Sigmoid colon (tissue), 7 donors: ENCODE measurements around the gene CD84. TPM values are rescaled to one million over a fixed set of nuclear protein-coding genes. Genes with fewer than 3 reads are reported as not detected.

ENCODE experiments used
- DNase-seq: peaks from one replicate; pipeline ENCODE4 v3.0.0-alpha.2; 2019
- H3K27ac ChIP-seq, 4 donors: fragments of 200-600 bp; sonication (generic); one replicate each; pipeline ENCODE4 v1.5.1; 2016 to 2019; ENCODE audit warnings: mild to moderate bottlenecking in 1 of 4
- H3K27me3 ChIP-seq, 3 donors: fragments of 200-600 bp; sonication (generic); one replicate each; pipeline ENCODE4 v1.5.1; 2019; ENCODE audit warnings: mild to moderate bottlenecking in 1 of 3
- H3K36me3 ChIP-seq, 4 donors: fragments of 200-600 bp; sonication (generic); one replicate each; pipeline ENCODE4 v1.5.1; 2016 to 2019
- H3K4me1 ChIP-seq, 4 donors: fragments of 200-600 bp; sonication (generic); one replicate each; pipeline ENCODE4 v1.5.1; 2017 to 2019
- H3K4me3 ChIP-seq, 4 donors: fragments of 200-600 bp; sonication (generic); one replicate each; pipeline ENCODE4 v1.5.1; 2017 to 2019; ENCODE audit warnings: mild to moderate bottlenecking in 2 of 4, moderate library complexity in 1 of 4
- H3K9me3 ChIP-seq, 4 donors: fragments of 200-600 bp in 3 of 4; sonication (generic) in 3 of 4; one replicate each; pipeline versions ENCODE4 v1.5.1 to v1.6.1; 2013 to 2019
- EP300 ChIP-seq, 4 donors: sonication (generic); formaldehyde crosslinking; IDR thresholded peaks; one replicate each; pipeline ENCODE4 v1.6.1; 2017; ENCODE audit warnings: antibody characterized with exemption in 4 of 4
- POLR2A ChIP-seq, 2 donors: fragments of 450-650 bp; IDR thresholded peaks; one replicate each; pipeline ENCODE4 v1.6.1; 2016; ENCODE audit warnings: antibody characterized with exemption in 2 of 2, mild to moderate bottlenecking in 2 of 2, moderate library complexity in 2 of 2
- POLR2AphosphoS5 ChIP-seq, 4 donors: sonication (generic); formaldehyde crosslinking; IDR thresholded peaks; one replicate each; pipeline ENCODE4 v1.6.1; 2017; ENCODE audit warnings: antibody characterized with exemption in 4 of 4
- WGBS, 2 donors: extraction: QIAGEN DNeasy Blood & Tissue Kit; methylation state at CpG; one replicate each; pipeline ENCODE4 v1.1.7; 2013; 5-methylcytosine and 5-hydroxymethylcytosine counted together
- intact Hi-C: fragments of 100-400 bp; cut with DNase I; formaldehyde crosslinking; loops from one replicate; pipeline ENCODE4 v1.15.1; 2023
- polyA plus RNA-seq, 3 donors: library from polyadenylated mRNA; stranded (reverse); fragments of 200-250 nt; gene quantifications; one replicate each; pipeline ENCODE4 v1.2.3, GENCODE V29; 2013
- total RNA-seq, 4 donors: library from RNA; depleted of rRNA; stranded (reverse); fragments of >200 nt; gene quantifications; one replicate each; pipeline ENCODE4 v1.1.0, GENCODE V29; 2016
- TF ChIP-seq, protein P1 (sequence below), 4 experiments: fragments of 450-650 bp in 3 of 4; fragments of 200-600 bp in 1 of 4; IDR thresholded peaks; one replicate each; pipeline ENCODE4 v1.5.1; 2016 to 2019; ENCODE audit warnings: antibody characterized with exemption in 4 of 4, mild to moderate bottlenecking in 3 of 4, moderate library complexity in 2 of 4
- donor health status: healthy with polysubstance abuse.
- donor health status: Bipolar disorder and iron deficiency.
- donor health status: healthy.

The CD84 gene
- total and polyA plus RNA-seq, 7 donors = 0.60 to 7.5 (median 3.2) TPM

DNA sequence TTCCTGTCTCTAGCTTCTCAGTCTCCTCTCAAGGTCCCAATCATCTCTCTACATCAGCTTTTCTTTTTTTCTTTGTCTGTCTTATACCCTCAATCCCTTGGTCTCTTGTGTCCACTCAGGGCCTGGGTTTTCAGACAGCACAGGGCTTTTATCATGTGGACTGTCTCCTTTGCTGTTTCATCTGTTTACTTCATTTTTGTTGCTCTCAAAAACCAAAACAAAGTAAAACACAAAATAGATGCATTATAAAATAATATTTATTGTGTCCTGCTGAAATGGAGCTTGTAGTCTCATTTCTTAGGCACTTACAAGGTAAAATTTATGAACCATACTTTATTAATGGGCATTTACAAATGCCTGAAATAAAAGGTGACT lies 38.5 kb downstream of the CD84 start:
- Histone ChIP-seq H3K4me1 (no peaks in the 10 kb centered on the region), H3K36me3 (no peaks in the 10 kb centered on the region), H3K9me3 (peaks cover 0 to 3% (median 0%) of the 10 kb centered on the region in 4 donors), H3K27me3 (no peaks in the 10 kb centered on the region), H3K4me3 (no peak overlapping the region), H3K27ac (no peak overlapping the region)
- TF ChIP-seq POLR2A (IDR thresholded peaks at IDR 0.05) = no peak
- TF ChIP-seq, protein P1, sequence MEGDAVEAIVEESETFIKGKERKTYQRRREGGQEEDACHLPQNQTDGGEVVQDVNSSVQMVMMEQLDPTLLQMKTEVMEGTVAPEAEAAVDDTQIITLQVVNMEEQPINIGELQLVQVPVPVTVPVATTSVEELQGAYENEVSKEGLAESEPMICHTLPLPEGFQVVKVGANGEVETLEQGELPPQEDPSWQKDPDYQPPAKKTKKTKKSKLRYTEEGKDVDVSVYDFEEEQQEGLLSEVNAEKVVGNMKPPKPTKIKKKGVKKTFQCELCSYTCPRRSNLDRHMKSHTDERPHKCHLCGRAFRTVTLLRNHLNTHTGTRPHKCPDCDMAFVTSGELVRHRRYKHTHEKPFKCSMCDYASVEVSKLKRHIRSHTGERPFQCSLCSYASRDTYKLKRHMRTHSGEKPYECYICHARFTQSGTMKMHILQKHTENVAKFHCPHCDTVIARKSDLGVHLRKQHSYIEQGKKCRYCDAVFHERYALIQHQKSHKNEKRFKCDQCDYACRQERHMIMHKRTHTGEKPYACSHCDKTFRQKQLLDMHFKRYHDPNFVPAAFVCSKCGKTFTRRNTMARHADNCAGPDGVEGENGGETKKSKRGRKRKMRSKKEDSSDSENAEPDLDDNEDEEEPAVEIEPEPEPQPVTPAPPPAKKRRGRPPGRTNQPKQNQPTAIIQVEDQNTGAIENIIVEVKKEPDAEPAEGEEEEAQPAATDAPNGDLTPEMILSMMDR (IDR thresholded peaks at IDR 0.05) = no peak
- intact Hi-C loops = no loop called here
- no peak for DNase-seq

DNA sequence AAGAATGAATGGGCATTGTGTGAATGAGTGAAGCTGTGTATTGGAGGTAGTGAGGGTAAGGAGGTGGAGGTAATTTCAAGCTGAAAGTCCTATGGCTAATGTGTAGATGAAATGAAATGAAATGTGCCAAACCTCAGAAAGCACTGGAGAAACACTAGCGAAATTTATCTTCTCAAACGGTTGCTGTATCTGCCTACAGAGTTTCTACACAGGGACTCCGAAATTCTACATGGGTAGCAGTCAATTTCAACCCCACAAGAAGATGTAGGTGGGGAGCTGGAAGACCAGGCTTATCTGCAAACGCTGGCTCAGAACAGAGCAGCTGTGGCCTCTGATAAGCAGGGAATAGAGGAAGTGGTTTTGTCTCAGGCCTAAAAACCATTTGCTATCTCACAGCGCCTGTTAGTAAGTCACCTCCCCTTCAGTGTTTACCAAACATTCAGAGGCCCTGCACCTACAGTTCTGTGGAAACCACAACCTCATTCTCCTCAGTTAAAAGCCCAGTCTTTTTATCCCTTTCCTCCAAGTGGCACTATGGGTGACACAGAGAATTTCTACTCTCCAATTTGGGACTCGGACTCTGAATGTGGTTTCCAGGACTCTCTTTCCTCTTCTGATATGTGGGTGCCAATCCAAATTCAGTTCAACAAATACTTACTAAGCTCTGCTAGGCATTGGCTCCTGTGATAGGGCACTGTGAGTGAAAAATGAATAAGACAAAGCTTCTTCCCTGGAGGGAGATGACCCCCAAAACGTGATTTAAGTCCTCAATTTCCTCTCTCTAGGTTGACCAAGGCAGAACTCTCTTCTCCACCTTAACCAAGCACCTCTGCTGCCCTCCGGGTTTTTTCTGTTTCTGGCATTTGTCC lies 39.1 kb downstream of the CD84 start:
- Histone ChIP-seq H3K27me3 (no peaks in the 10 kb centered on the region), H3K36me3 (no peaks in the 10 kb centered on the region), H3K27ac (no peak overlapping the region), H3K4me1 (no peaks in the 10 kb centered on the region), H3K4me3 (no peak overlapping the region), H3K9me3 (peaks cover 0 to 4% (median 0%) of the 10 kb centered on the region in 4 donors)
- no peak for TF ChIP-seq EP300 (IDR thresholded peaks at IDR 0.05)
- TF ChIP-seq, protein P1 (IDR thresholded peaks at IDR 0.05) = no peak
- no peak for TF ChIP-seq POLR2AphosphoS5 (IDR thresholded peaks at IDR 0.05)
- TF ChIP-seq POLR2A (IDR thresholded peaks at IDR 0.05) = no peak
- intact Hi-C loops = no loop called here
- no peak for DNase-seq
- 7 to 22% methylated on average over 8 of the region's 8 CpGs for WGBS, 2 donors

DNA sequence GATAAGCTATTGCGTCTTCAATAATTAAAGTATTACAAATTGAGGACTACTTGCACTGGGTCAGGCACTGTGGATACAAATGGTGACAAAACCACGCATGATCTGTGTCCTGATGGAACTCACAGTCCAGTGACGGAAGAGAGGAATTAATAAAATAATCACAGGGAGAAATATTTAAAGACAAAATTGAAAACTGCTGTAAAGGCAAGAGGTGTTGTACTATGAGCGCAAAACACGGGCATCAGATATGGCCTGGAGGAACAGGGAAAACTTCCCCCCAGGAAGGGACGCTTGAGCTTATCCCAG lies 39.7 kb downstream of the CD84 start:
- no peaks in the 10 kb centered on the region for H3K27me3 ChIP-seq
- intact Hi-C loops = no loop called here

DNA sequence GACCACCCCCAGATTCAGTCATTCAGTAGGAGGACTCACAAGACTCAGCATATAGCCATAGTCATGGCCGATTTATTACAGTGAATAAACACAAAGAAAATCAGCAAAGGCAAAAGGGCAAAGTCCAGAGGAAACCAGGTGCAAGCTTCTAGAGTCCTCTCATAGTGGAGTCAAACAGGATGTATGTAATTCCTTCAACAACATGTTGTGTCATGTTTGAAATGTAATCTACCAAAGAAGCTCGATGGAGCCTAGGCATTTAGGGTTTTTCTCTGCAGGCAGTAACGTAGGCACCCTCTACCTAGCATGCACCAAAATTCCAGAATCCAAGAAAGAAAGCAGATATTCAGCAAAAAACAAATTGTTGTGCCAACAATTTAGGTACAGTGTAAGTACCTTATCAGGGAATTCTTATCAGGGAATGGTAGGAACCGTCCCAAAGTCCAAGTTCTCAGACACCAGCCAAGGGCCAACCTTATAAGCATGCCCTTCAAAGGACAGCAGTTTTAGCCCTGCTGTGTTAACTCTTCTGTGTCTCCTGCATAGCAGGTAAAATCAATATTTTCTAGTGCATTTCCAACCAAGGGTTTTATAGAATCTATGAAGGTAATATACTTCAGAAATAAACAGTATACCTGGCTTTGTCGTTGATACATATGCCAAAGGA lies 40.2 kb downstream of the CD84 start:
- Histone ChIP-seq H3K36me3 (no peaks in the 10 kb centered on the region), H3K4me3 (no peak overlapping the region), H3K27me3 (no peaks in the 10 kb centered on the region), H3K9me3 (peaks cover 0 to 6% (median 2%) of the 10 kb centered on the region in 4 donors), H3K27ac (no peak overlapping the region), H3K4me1 (no peaks in the 10 kb centered on the region)
- intact Hi-C loops = no loop called here
- DNase-seq = no peak
- 19 to 66% methylated on average over 5 of the region's 5 CpGs for WGBS, 2 donors
- TF ChIP-seq POLR2AphosphoS5 (IDR thresholded peaks at IDR 0.05) (no peak), EP300 (IDR thresholded peaks at IDR 0.05) (no peak), POLR2A (IDR thresholded peaks at IDR 0.05) (no peak)
- TF ChIP-seq, protein P1 (IDR thresholded peaks at IDR 0.05) = no peak

More for the DNA sequence above, 39.7 kb downstream of the CD84 start:
- H3K9me3 ChIP-seq = peaks cover 0 to 6% (median under 1%) of the 10 kb centered on the region in 4 donors
- DNase-seq = no peak
- H3K36me3 ChIP-seq = no peaks in the 10 kb centered on the region
- H3K4me3 ChIP-seq = no peak overlapping the region
- H3K4me1 ChIP-seq = no peaks in the 10 kb centered on the region
- H3K27ac ChIP-seq = no peak overlapping the region
- 26 to 68% methylated on average over 6 of the region's 6 CpGs for WGBS, 2 donors
- TF ChIP-seq EP300 (IDR thresholded peaks at IDR 0.05) = no peak
- TF ChIP-seq POLR2AphosphoS5 (IDR thresholded peaks at IDR 0.05) = no peak
- TF ChIP-seq, protein P1 (IDR thresholded peaks at IDR 0.05) = no peak
- no peak for TF ChIP-seq POLR2A (IDR thresholded peaks at IDR 0.05)
